C4-2B (cell line): Measurements from ENCODE around the gene ACSF3.

Source experiments
- CTCF ChIP-seq: fragments of 450-650 bp; conservative IDR thresholded peaks from 2 replicates; pipeline ENCODE4 v1.5.1; 2017; ENCODE audit warnings: mild to moderate bottlenecking
- ZFX ChIP-seq: fragments of 450-650 bp; IDR thresholded peaks from 2 replicates; pipeline ENCODE4 v1.6.1; 2017

- TF ChIP-seq CTCF = no peak
- no peak for TF ChIP-seq ZFX
Observed at GRCh38 chr16:89170346-89171215, 76.9 kb downstream of the ACSF3 start.
